B cell (primary cell): ENCODE results near the gene SHD. TPM values are rescaled to one million over a fixed set of nuclear protein-coding genes. Genes with fewer than 3 reads are reported as not detected.

Experiments used
- ATAC-seq: fragments of 200-7000 bp; cut with Tn5 transposase; one replicate; pipeline ENCODE4 v1.10.0; 2021; ENCODE audit warnings: low read depth, mild to moderate bottlenecking, moderate number of reproducible peaks, moderate library complexity
- CTCF ChIA-PET: fragments of 350-600 bp; sonication (Branson Sonifier 250); formaldehyde crosslinking; loops from one replicate; lab custom pipeline; 2021; ENCODE audit warnings: antibody characterized with exemption, inconsistent platforms; lab: Charles Lee
- POLR2A ChIA-PET: fragments of 350-600 bp; sonication (Branson Sonifier 250); formaldehyde crosslinking; loops from one replicate; lab custom pipeline; 2021; ENCODE audit warnings: antibody characterized with exemption; lab: Charles Lee
- DNase-seq: peaks from one replicate; pipeline ENCODE4 v3.0.0; 2013
- H2AFZ ChIP-seq: 2 replicates; pipeline ENCODE4 v1.6.1; 2012; ENCODE audit warnings: mild to moderate bottlenecking, low read depth, low read length; ENCODE audit not compliant: insufficient read depth, poor library complexity, severe bottlenecking
- H3K27ac ChIP-seq, 2 donors: 1 replicate in 1 of 2; 2 replicates in 1 of 2; pipeline ENCODE4 v1.5.1; 2012 to 2013; ENCODE audit warnings: low read length in 2 of 2, mild to moderate bottlenecking in 2 of 2, moderate library complexity in 1 of 2
- H3K27me3 ChIP-seq, 4 experiments: fragments of 200-600 bp in 1 of 4; sonication (generic) in 1 of 4; replicated peaks in 1 of 4; 1 replicate in 2 of 4; 2 replicates in 2 of 4; pipeline versions ENCODE4 v1.6.1 to v1.7.0; 2013 to 2016; ENCODE audit warnings: low read length in 3 of 4, mild to moderate bottlenecking in 2 of 4, mixed read lengths in 1 of 4, moderate library complexity in 1 of 4; ENCODE audit not compliant: insufficient read depth in 4 of 4, control insufficient read depth in 3 of 4; ENCODE audit errors: control extremely low read depth in 1 of 4
- H3K36me3 ChIP-seq, 2 experiments: replicated peaks in 1 of 2; 1 replicate in 1 of 2; 2 replicates in 1 of 2; pipeline versions ENCODE4 v1.6.1 to v1.7.1; 2013; ENCODE audit warnings: low read length in 1 of 2; ENCODE audit not compliant: insufficient read depth in 2 of 2, control insufficient read depth in 1 of 2; ENCODE audit errors: control extremely low read depth in 1 of 2, extremely low read depth in 1 of 2
- H3K4me1 ChIP-seq, 2 donors: fragments of 200-600 bp in 1 of 2; sonication (generic) in 1 of 2; 1 replicate in 1 of 2; 2 replicates in 1 of 2; pipeline versions ENCODE4 v1.5.1 to v1.6.1; 2013 to 2017; ENCODE audit warnings: low read length in 2 of 2; ENCODE audit not compliant: control insufficient read depth in 2 of 2, insufficient read depth in 2 of 2
- H3K4me2 ChIP-seq: replicated peaks from 2 replicates; pipeline ENCODE3; 2012; ENCODE audit warnings: mild to moderate bottlenecking, low read depth, low read length; ENCODE audit not compliant: poor library complexity, severe bottlenecking
- H3K4me3 ChIP-seq, 5 experiments: fragments of 200-600 bp in 1 of 5; sonication (generic) in 1 of 5; 1 replicate in 3 of 5; 2 replicates in 2 of 5; pipeline versions ENCODE4 v1.5.1 to v1.7.0; 2011 to 2016; ENCODE audit warnings: low read length in 4 of 5, mild to moderate bottlenecking in 4 of 5, low read depth in 2 of 5, control low read depth in 1 of 5, moderate library complexity in 1 of 5; ENCODE audit not compliant: insufficient read depth in 1 of 5; ENCODE audit errors: control extremely low read depth in 1 of 5, extremely low read depth in 1 of 5
- H3K79me2 ChIP-seq: fragments of 200-600 bp; sonication (generic); one replicate; pipeline ENCODE4 v1.6.0; 2016; ENCODE audit warnings: low read length; ENCODE audit not compliant: control insufficient read depth, insufficient read depth
- H3K9ac ChIP-seq: fragments of 200-600 bp; sonication (generic); 2 replicates; pipeline ENCODE4 v1.6.1; 2017; ENCODE audit warnings: mild to moderate bottlenecking, low read length, moderate library complexity
- H3K9me3 ChIP-seq, 3 donors: one replicate each; pipeline versions ENCODE4 v1.6.1 to v1.7.1; 2013; ENCODE audit warnings: low read length in 2 of 3; ENCODE audit not compliant: control insufficient read depth in 2 of 3, insufficient read depth in 1 of 3; ENCODE audit errors: control extremely low read depth in 1 of 3
- H4K20me1 ChIP-seq: 2 replicates; pipeline ENCODE4 v1.6.0; 2012; ENCODE audit warnings: mild to moderate bottlenecking, low read length; ENCODE audit not compliant: insufficient read depth, control insufficient read depth, poor library complexity, severe bottlenecking
- H3K27ac Mint-ChIP-seq: one replicate; pipeline ENCODE4 v1.8.0; 2021; ENCODE audit warnings: mixed read lengths
- H3K27me3 Mint-ChIP-seq: one replicate; pipeline ENCODE4 v1.8.0; 2021; ENCODE audit warnings: mixed read lengths
- H3K4me1 Mint-ChIP-seq: one replicate; pipeline ENCODE4 v1.8.0; 2021; ENCODE audit warnings: mixed read lengths
- H3K4me3 Mint-ChIP-seq: one replicate; pipeline ENCODE4 v1.8.0; 2021; ENCODE audit warnings: mixed read lengths
- H3K9me3 Mint-ChIP-seq: one replicate; pipeline ENCODE4 v1.8.0; 2022; ENCODE audit warnings: mixed read lengths; ENCODE audit not compliant: insufficient read depth
- CTCF ChIP-seq: fragments of 200-600 bp; IDR thresholded peaks from one replicate; pipeline ENCODE4 v1.8.0; 2022; ENCODE audit warnings: antibody characterized with exemption, mild to moderate bottlenecking
- EZH2 ChIP-seq: IDR thresholded peaks from 2 replicates; pipeline ENCODE4 v1.6.1; 2012; ENCODE audit warnings: borderline replicate concordance, low read depth, mild to moderate bottlenecking, moderate library complexity, low read length; ENCODE audit not compliant: insufficient read depth, poor library complexity, severe bottlenecking
- WGBS: methylation state at CpG from one replicate; pipeline ENCODE4 v1.1.5; 2013; ENCODE audit warnings: missing lambda C conversion rate; ENCODE audit not compliant: insufficient coverage; 5-methylcytosine and 5-hydroxymethylcytosine counted together
- intact Hi-C: fragments of 100-400 bp; cut with micrococcal nuclease; formaldehyde crosslinking; loops from one replicate; pipeline ENCODE4 v1.10.0; 2022
- polyA plus RNA-seq: library from polyadenylated mRNA; depleted of rRNA; stranded (reverse); fragments of >200 nt; gene quantifications from 2 replicates; pipeline ENCODE4 v1.2.3, GENCODE V29; 2012
- total RNA-seq, 2 donors: library from RNA; stranded (reverse); fragments of 120-200 nt in 1 of 2; gene quantifications; 1 replicate in 1 of 2; 2 replicates in 1 of 2; pipeline versions ENCODE4 v1.2.3 to v1.2.4, GENCODE V29; 2013 to 2022

Gene SHD
- total and polyA plus RNA-seq, 2 donors (not counting 1 experiment from before 2014, with no cell fraction given), result 0.17 TPM; not detected in 1

- Histone ChIP-seq H3K27me3 (no peaks in the 10 kb centered on the region), H3K36me3 (peaks cover 0 to 72% of the 10 kb centered on the region in 2 experiments), H3K79me2 (no peaks in the 10 kb centered on the region), H3K9me3 (peaks cover 0 to 9% (median 0%) of the 10 kb centered on the region in 3 donors), H2AFZ (no peak overlapping the region), H3K4me3 (no peak overlapping the region), H3K9ac (no peak overlapping the region), H3K4me2 (no peak overlapping the region), H4K20me1 (peaks cover 11% of the 10 kb centered on the region), H3K27ac (no peak overlapping the region), H3K4me1 (no peaks in the 10 kb centered on the region)
- Mint-ChIP-seq H3K4me3 (no peak overlapping the region), H3K27me3 (no peaks in the 10 kb centered on the region), H3K9me3 (no peaks in the 10 kb centered on the region), H3K27ac (no peak overlapping the region), H3K4me1 (peaks cover 4% of the 10 kb centered on the region)
- WGBS, result 89% methylated on average over 10 of the region's 11 CpGs
- TF ChIP-seq CTCF (no peak), EZH2 (no peak)
- CTCF ChIA-PET, result interaction anchor here (0.6 kb wide), 1 partner anchor 298 kb away, joined by 3 read pairs; no protein-coding TSS in a partner anchor
- ATAC-seq (peak; percentile 36), DNase-seq (no peak)
- POLR2A ChIA-PET, result no interaction called here
- intact Hi-C loops, result no loop called here
These were observed 18.4 kb upstream of the SHD start for GRCh38 chr19:4260613-4261191.

GRCh38 chr19:4264812-4265211 lies 14.3 kb upstream of the SHD start:
- ATAC-seq, result no peak

More at GRCh38 chr19:4264812-4265211, 14.3 kb upstream of the SHD start:
- no peaks in the 10 kb centered on the region for H3K27me3 ChIP-seq
- 73% methylated on average over 3 of the region's 4 CpGs for WGBS
- H3K4me2 ChIP-seq, result no peak overlapping the region
- Mint-ChIP-seq H3K27ac (no peak overlapping the region), H3K4me1 (peaks cover 14% of the 10 kb centered on the region), H3K4me3 (no peak overlapping the region), H3K9me3 (no peaks in the 10 kb centered on the region), H3K27me3 (no peaks in the 10 kb centered on the region)
- no peak overlapping the region for H3K27ac ChIP-seq
- H2AFZ ChIP-seq, result no peak overlapping the region
- H3K4me3 ChIP-seq, result no peak overlapping the region
- no peaks in the 10 kb centered on the region for H3K79me2 ChIP-seq
- ChIA-PET CTCF (interaction anchor here (0.7 to 1.0 kb wide), 2 partner anchors 260 to 372 kb away, joined by 3 read pairs; no protein-coding TSS in a partner anchor), POLR2A (no interaction called here)
- H3K36me3 ChIP-seq, result peaks cover 0 to 70% of the 10 kb centered on the region in 2 experiments
- H3K9ac ChIP-seq, result no peak overlapping the region
- H4K20me1 ChIP-seq, result peaks cover 9% of the 10 kb centered on the region
- no peaks in the 10 kb centered on the region for H3K9me3 ChIP-seq
- intact Hi-C loops, result no loop called here
- DNase-seq, result no peak
- TF ChIP-seq CTCF (no peak), EZH2 (no peak)
- H3K4me1 ChIP-seq, result peaks cover 0 to 11% of the 10 kb centered on the region in 2 donors
